HuH-7 (cell line): ENCODE measurements around the gene TRIM39.
"Not testable (repeated sequence)": the region's sequence is repeated elsewhere in the genome, so short reads cannot be mapped to it uniquely, and the experiment has no call there.

Experiments used
- DNase-seq: peaks from one replicate; pipeline ENCODE4 v3.0.0; 2011; ENCODE audit warnings: low spot score

TRIM39 gene

DNA sequence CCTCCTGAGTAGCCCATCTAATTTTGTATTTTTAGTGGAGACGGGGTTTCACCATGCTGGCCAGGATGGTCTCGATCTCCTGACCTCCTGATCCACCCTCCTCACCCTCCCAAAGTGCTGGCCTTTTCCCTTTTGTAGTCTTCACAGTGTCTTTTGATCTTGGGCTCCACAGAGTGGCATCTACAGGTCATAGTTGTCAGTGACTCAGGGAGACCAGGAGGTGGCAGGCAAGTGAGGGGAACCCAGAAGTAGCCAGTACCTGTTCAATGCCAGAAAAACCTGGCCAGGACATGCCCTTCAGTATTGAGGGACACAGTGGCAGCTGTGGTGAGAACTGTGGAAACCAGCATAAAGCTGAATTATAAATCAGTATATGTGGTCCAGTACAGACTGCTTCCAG, 37.9 kb downstream of the TRIM39 start:
- no peak for DNase-seq

DNA sequence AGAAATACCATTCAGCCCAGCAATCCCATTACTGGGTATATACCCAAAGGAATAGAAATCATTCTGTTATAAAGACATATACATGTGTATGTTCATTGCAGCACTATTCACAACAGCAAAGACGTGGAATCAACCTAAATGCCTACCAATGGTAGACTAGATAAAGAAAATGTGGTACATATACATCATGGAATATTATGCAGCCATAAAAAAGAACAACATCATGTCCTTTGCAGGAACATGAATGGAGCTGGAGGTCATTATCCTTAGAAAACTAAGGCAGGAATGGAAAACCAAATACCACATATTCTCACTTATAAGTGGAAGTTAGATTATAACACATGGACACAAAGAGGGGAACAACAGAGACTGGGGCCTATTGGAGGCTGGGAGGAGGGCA, 42.6 kb downstream of the TRIM39 start:
- not testable (repeated sequence) for DNase-seq

DNA sequence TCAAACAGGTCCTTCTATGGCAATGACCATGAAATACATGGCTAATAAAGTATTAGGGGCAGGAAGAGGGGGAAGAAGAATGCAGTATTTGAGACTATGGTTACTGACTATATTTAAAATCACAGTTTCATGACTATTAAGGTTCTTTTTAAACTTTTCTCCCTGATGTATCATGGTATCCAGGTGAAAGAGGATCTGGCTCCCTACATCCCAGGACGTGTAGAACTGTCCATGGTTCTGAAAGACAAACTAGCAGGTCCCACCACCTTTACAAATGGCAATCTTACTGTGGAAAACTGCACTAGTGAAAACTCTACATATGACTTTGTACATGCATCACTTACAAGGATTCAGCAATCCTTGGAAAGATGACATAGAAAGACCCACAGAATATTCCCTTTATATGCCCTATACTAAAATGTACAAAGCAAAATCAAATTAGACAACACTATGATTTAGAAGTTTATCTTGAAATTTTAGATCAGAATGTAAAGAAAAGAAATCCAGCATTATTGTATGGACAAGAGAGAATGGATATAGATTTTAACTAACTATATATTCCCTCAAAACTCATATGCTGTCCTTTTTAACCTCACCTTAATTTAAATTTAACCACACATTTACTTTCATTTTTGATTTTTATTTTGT, 51.7 kb downstream of the TRIM39 start:
- peak; percentile 38 for DNase-seq

DNA sequence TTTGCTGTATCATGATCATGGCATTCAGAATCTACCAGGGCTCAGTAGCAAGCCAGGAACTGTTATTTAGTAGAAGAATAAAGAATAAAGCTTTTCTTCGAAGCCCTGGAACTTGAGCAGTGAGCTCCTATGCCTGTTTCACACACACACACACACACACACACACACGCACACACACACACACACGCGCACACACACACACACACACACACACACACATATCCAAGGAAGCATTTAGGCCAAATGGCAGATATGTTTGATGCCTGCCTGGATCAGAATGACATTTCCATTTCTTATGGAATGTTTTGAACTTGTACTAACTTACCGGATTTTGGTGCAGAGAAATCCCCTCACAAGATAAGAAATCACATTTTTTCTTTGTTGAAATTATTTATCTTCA, 53.7 kb downstream of the TRIM39 start:
- DNase-seq = no peak

DNA sequence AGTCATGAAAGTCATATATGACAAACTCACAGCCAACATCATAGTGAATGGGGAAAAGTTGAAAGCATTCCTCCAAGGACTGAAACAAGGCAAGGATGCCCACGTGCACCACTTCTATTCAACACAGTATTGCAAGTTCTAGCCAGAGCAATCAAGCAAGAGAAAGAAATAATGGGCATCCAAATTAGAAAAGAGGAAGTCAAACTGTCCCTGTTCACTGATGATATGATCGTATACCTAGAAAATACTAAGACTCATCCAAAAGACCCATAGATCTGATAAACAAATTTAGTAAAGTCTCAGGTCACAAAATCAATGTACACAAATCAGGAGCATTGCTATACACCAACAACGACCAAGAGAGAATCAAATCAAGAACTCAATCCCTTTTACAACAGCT, 59.4 kb downstream of the TRIM39 start:
- DNase-seq = no peak

DNA sequence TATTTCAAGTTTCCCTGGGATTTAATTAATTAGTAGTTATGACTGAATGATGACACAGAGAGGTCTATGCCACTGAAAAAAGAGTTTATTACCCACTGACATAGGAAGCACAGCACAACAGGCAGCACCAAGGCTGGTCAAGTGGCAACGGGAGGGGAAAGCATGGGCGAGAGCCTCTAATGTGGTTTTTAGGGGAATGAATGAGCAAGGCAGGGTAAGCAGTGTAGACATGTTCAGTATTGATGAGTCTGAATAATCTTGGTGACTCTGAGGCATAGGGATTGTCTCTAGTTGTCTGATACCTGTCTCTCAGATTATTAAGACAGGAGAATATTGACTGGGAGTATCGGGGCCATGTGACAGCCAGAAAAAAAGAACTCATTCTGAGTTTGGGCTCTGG, 64.5 kb downstream of the TRIM39 start:
- DNase-seq = no peak
